SU-DHL-6 (cell line): Measurements from ENCODE around the gene SMPDL3A.

Experiments
- H2AFZ ChIP-seq: fragments of 200-600 bp; sonication (generic); 2 replicates; pipeline ENCODE4 v1.6.1; 2014; ENCODE audit warnings: low read depth, mild to moderate bottlenecking, moderate library complexity, mixed read lengths, antibody characterized with exemption, low read length; ENCODE audit not compliant: severe bottlenecking
- H3F3A ChIP-seq: fragments of 200-600 bp; shearing (Covaris generic); 2 replicates; pipeline ENCODE4 v1.6.0; 2016; ENCODE audit warnings: antibody characterized with exemption, mild to moderate bottlenecking; ENCODE audit not compliant: insufficient read depth
- H3K27ac ChIP-seq: fragments of 200-600 bp; sonication (generic); 2 replicates; pipeline ENCODE4 v1.5.1; 2016; ENCODE audit warnings: low read depth, mild to moderate bottlenecking, low read length, moderate library complexity, mixed read lengths
- H3K27me3 ChIP-seq: fragments of 200-600 bp; sonication (generic), shearing (Covaris generic); 2 replicates; pipeline ENCODE4 v1.6.0; 2014; ENCODE audit warnings: mild to moderate bottlenecking, low read length
- H3K36me3 ChIP-seq: fragments of 200-600 bp; sonication (generic); 2 replicates; pipeline ENCODE4 v1.6.1; 2014; ENCODE audit warnings: mild to moderate bottlenecking, low read length, mixed read lengths
- H3K4me2 ChIP-seq: fragments of 300-600, 200-600 bp; shearing (Covaris generic), sonication (generic); 2 replicates; pipeline ENCODE4 v1.6.0; 2014; ENCODE audit warnings: low read length, low read depth, mild to moderate bottlenecking; ENCODE audit not compliant: poor library complexity, severe bottlenecking
- H3K4me3 ChIP-seq: fragments of 200-600 bp; sonication (generic); 2 replicates; pipeline ENCODE4 v1.5.1; 2014; ENCODE audit warnings: antibody characterized with exemption, low read length, mild to moderate bottlenecking, mixed read lengths; ENCODE audit not compliant: insufficient read depth, poor library complexity, severe bottlenecking
- H3K79me2 ChIP-seq: fragments of 200-600 bp; sonication (generic); 2 replicates; pipeline ENCODE4 v1.6.1; 2014; ENCODE audit warnings: mild to moderate bottlenecking, low read length, moderate library complexity; ENCODE audit not compliant: insufficient read depth
- H3K9ac ChIP-seq: fragments of 200-600 bp; sonication (generic); 2 replicates; pipeline ENCODE4 v1.7.0; 2014; ENCODE audit warnings: mild to moderate bottlenecking, low read length
- H3K9me2 ChIP-seq: fragments of 200-600 bp; sonication (generic); replicated peaks from 2 replicates; pipeline ENCODE4 v1.6.1; 2014; ENCODE audit warnings: low read length; ENCODE audit not compliant: insufficient read depth
- H3K9me3 ChIP-seq: fragments of 200-600 bp; sonication (generic); 2 replicates; pipeline ENCODE4 v1.6.1; 2014; ENCODE audit warnings: low read length, mixed read lengths; ENCODE audit not compliant: insufficient read depth
- H4K20me1 ChIP-seq: fragments of 200-600 bp; sonication (generic); 2 replicates; pipeline ENCODE4 v1.6.1; 2014; ENCODE audit warnings: low read depth, mild to moderate bottlenecking, antibody characterized with exemption, low read length, moderate library complexity, mixed read lengths
- CTCF ChIP-seq: fragments of 200-600 bp; sonication (generic); IDR thresholded peaks from one replicate; pipeline ENCODE4 v1.5.1; 2017; ENCODE audit warnings: antibody characterized with exemption, mild to moderate bottlenecking, low read length, moderate library complexity; ENCODE audit not compliant: insufficient read depth, poor library complexity, severe bottlenecking
- EZH2phosphoT487 ChIP-seq: fragments of 200-600 bp; sonication (generic), shearing (Covaris generic); conservative IDR thresholded peaks from 2 replicates; pipeline ENCODE4 v1.6.1; 2018; ENCODE audit warnings: mild to moderate bottlenecking, antibody characterized with exemption, low read length, moderate library complexity, mixed read lengths

SMPDL3A gene

GRCh38 chr6:122833021-122833491 lies 44.0 kb downstream of the SMPDL3A start:
- Histone ChIP-seq H3K27ac (no peak overlapping the region), H4K20me1 (no peaks in the 10 kb centered on the region), H3K9me3 (no peaks in the 10 kb centered on the region), H3K4me3 (no peak overlapping the region), H3K9ac (no peak overlapping the region), H3K4me2 (no peak overlapping the region), H3K79me2 (no peaks in the 10 kb centered on the region), H3K27me3 (no peaks in the 10 kb centered on the region; the same call in 1 of the 2 replicates), H3K36me3 (no peaks in the 10 kb centered on the region), H2AFZ (no peak overlapping the region), H3K9me2 (no peaks in the 10 kb centered on the region), H3F3A (no peaks in the 10 kb centered on the region)
- no peak for TF ChIP-seq EZH2phosphoT487
- TF ChIP-seq CTCF, result no peak

GRCh38 chr6:122838060-122838780 lies 49.2 kb downstream of the SMPDL3A start:
- no peak overlapping the region for H3K4me2 ChIP-seq
- H3K9me2 ChIP-seq, result no peaks in the 10 kb centered on the region

GRCh38 chr6:122839472-122839871 lies 50.4 kb downstream of the SMPDL3A start:
- no peaks in the 10 kb centered on the region for H3K9me3 ChIP-seq
- H2AFZ ChIP-seq, result no peak overlapping the region
- H3F3A ChIP-seq, result no peaks in the 10 kb centered on the region
- H3K36me3 ChIP-seq, result no peaks in the 10 kb centered on the region
- TF ChIP-seq CTCF, result peak; percentile 44
- TF ChIP-seq EZH2phosphoT487, result no peak
- H3K9me2 ChIP-seq, result no peaks in the 10 kb centered on the region
- H4K20me1 ChIP-seq, result no peaks in the 10 kb centered on the region
- no peak overlapping the region for H3K4me3 ChIP-seq
- H3K9ac ChIP-seq, result no peak overlapping the region
- no peak overlapping the region for H3K4me2 ChIP-seq
- H3K27ac ChIP-seq, result no peak overlapping the region
- no peaks in the 10 kb centered on the region for H3K79me2 ChIP-seq
- H3K27me3 ChIP-seq, result no peaks in the 10 kb centered on the region; the same call in 1 of the 2 replicates

More at GRCh38 chr6:122838060-122838780, 49.2 kb downstream of the SMPDL3A start:
- Histone ChIP-seq H3K4me3 (no peak overlapping the region), H3K36me3 (no peaks in the 10 kb centered on the region), H3K27me3 (no peaks in the 10 kb centered on the region; the same call in 1 of the 2 replicates), H3K9ac (no peak overlapping the region), H3K79me2 (no peaks in the 10 kb centered on the region), H3F3A (no peaks in the 10 kb centered on the region), H4K20me1 (no peaks in the 10 kb centered on the region), H3K9me3 (no peaks in the 10 kb centered on the region), H2AFZ (no peak overlapping the region), H3K27ac (no peak overlapping the region)
- TF ChIP-seq EZH2phosphoT487 (no peak), CTCF (peak; percentile 17)
